Immature natural killer cell (primary cell): ENCODE results near the gene ZFTA. TPM values are rescaled to one million over a fixed set of nuclear protein-coding genes. Genes with fewer than 3 reads are reported as not detected.

Experiments used
- DNase-seq, 3 donors: peaks; one replicate each; pipeline ENCODE4 v3.0.0; 2022; ENCODE audit warnings: mixed read lengths in 1 of 3
- H3K27ac Mint-ChIP-seq, 6 donors: one replicate each; pipeline ENCODE4 v1.8.0; 2020; ENCODE audit warnings: mixed read lengths in 6 of 6, mild to moderate bottlenecking in 5 of 6, inconsistent platforms in 4 of 6, moderate library complexity in 3 of 6
- H3K27me3 Mint-ChIP-seq, 3 donors: one replicate each; pipeline ENCODE4 v1.8.0; 2020 to 2021; ENCODE audit warnings: low read depth in 3 of 3, mild to moderate bottlenecking in 3 of 3, mixed read lengths in 3 of 3, moderate library complexity in 3 of 3, inconsistent platforms in 1 of 3
- H3K36me3 Mint-ChIP-seq, 3 donors: one replicate each; pipeline ENCODE4 v1.8.0; 2020; ENCODE audit warnings: mixed read lengths in 3 of 3, inconsistent platforms in 2 of 3, mild to moderate bottlenecking in 2 of 3
- H3K4me1 Mint-ChIP-seq, 2 donors: one replicate each; pipeline ENCODE4 v1.8.0; 2020; ENCODE audit warnings: inconsistent platforms in 2 of 2, mild to moderate bottlenecking in 2 of 2, mixed read lengths in 2 of 2, moderate library complexity in 1 of 2
- H3K4me3 Mint-ChIP-seq, 5 donors: one replicate each; pipeline ENCODE4 v1.8.0; 2020; ENCODE audit warnings: mild to moderate bottlenecking in 5 of 5, mixed read lengths in 5 of 5, inconsistent platforms in 3 of 5, moderate library complexity in 3 of 5
- H3K9me3 Mint-ChIP-seq, 6 donors: one replicate each; pipeline ENCODE4 v1.8.0; 2020; ENCODE audit warnings: mild to moderate bottlenecking in 6 of 6, mixed read lengths in 6 of 6, inconsistent platforms in 4 of 6, moderate library complexity in 3 of 6
- polyA plus RNA-seq, 3 donors: library from polyadenylated mRNA; unstranded; fragments of 300-500 nt; fragmentation: Illumina TruSeq; gene quantifications; one replicate each; pipeline ENCODE4 v1.2.3, GENCODE V29; 2021

Gene ZFTA
- polyA plus RNA-seq, 3 donors from 2014 or later, result 0.11 to 0.12 TPM; not detected in 1

GRCh38 chr11:63767565-63768236, 874 bp downstream of the ZFTA start:
- H3K27me3 Mint-ChIP-seq, result peaks cover 2 to 9% (median 5%) of the 10 kb centered on the region in 3 donors

GRCh38 chr11:63767267-63767564, 1.4 kb downstream of the ZFTA start:
- Mint-ChIP-seq H3K27me3 (peaks cover 2 to 9% (median 5%) of the 10 kb centered on the region in 3 donors), H3K27ac (peak overlapping the region in 5 of 6 donors; percentile 44 to 93 (median 84)), H3K4me3 (peak overlapping the region; percentile 89 to 99 (median 95)), H3K4me1 (peaks cover 7 to 16% of the 10 kb centered on the region in 2 donors), H3K36me3 (no peaks in the 10 kb centered on the region), H3K9me3 (no peaks in the 10 kb centered on the region)
- no peak for DNase-seq

More at GRCh38 chr11:63767565-63768236, 874 bp downstream of the ZFTA start:
- H3K4me3 Mint-ChIP-seq, result peak overlapping the region; percentile 89 to 99 (median 95)
- no peaks in the 10 kb centered on the region for H3K9me3 Mint-ChIP-seq
- H3K4me1 Mint-ChIP-seq, result peaks cover 7 to 16% of the 10 kb centered on the region in 2 donors
- H3K36me3 Mint-ChIP-seq, result no peaks in the 10 kb centered on the region
- peak overlapping the region; percentile 44 to 93 (median 78) for H3K27ac Mint-ChIP-seq
- DNase-seq, result peak; percentile 31 to 37 (median 35)

GRCh38 chr11:63766531-63767235, 1.9 kb downstream of the ZFTA start:
- H3K27ac Mint-ChIP-seq, result peak overlapping the region in 2 of 6 donors; percentile 7 to 78
- H3K9me3 Mint-ChIP-seq, result no peaks in the 10 kb centered on the region
- DNase-seq, result no peak
- H3K4me3 Mint-ChIP-seq, result peak overlapping the region; percentile 89 to 99 (median 95)
- H3K27me3 Mint-ChIP-seq, result peaks cover 2 to 9% (median 5%) of the 10 kb centered on the region in 3 donors
- H3K4me1 Mint-ChIP-seq, result peaks cover 7 to 16% of the 10 kb centered on the region in 2 donors
- no peaks in the 10 kb centered on the region for H3K36me3 Mint-ChIP-seq

GRCh38 chr11:63765688-63766241, 2.8 kb downstream of the ZFTA start:
- no peak overlapping the region for H3K27ac Mint-ChIP-seq

GRCh38 chr11:63764679-63765647, 3.6 kb downstream of the ZFTA start:
- H3K27me3 Mint-ChIP-seq, result peaks cover 0 to 7% (median 3%) of the 10 kb centered on the region in 3 donors
- no peaks in the 10 kb centered on the region for H3K9me3 Mint-ChIP-seq
- no peak overlapping the region for H3K27ac Mint-ChIP-seq
- no peak for DNase-seq
- no peaks in the 10 kb centered on the region for H3K36me3 Mint-ChIP-seq
- no peak overlapping the region for H3K4me3 Mint-ChIP-seq
- H3K4me1 Mint-ChIP-seq, result peaks cover 5 to 12% of the 10 kb centered on the region in 2 donors

More at GRCh38 chr11:63765688-63766241, 2.8 kb downstream of the ZFTA start:
- H3K27me3 Mint-ChIP-seq, result peaks cover 0 to 7% (median 3%) of the 10 kb centered on the region in 3 donors
- H3K4me1 Mint-ChIP-seq, result peaks cover 7 to 16% of the 10 kb centered on the region in 2 donors
- no peak overlapping the region for H3K4me3 Mint-ChIP-seq
- no peaks in the 10 kb centered on the region for H3K36me3 Mint-ChIP-seq
- DNase-seq, result no peak
- H3K9me3 Mint-ChIP-seq, result no peaks in the 10 kb centered on the region

- Mint-ChIP-seq H3K4me3 (no peak overlapping the region), H3K27me3 (peaks cover 0 to 7% (median 3%) of the 10 kb centered on the region in 3 donors), H3K36me3 (no peaks in the 10 kb centered on the region), H3K9me3 (no peaks in the 10 kb centered on the region), H3K27ac (no peak overlapping the region), H3K4me1 (peaks cover 3 to 9% of the 10 kb centered on the region in 2 donors)
- no peak for DNase-seq
Measured at GRCh38 chr11:63764340-63764678, 4.3 kb downstream of the ZFTA start.

- Mint-ChIP-seq H3K27ac (no peak overlapping the region), H3K4me3 (no peak overlapping the region), H3K4me1 (peaks cover 3 to 9% of the 10 kb centered on the region in 2 donors)
Measured at GRCh38 chr11:63763496-63764339, 4.9 kb downstream of the ZFTA start.

GRCh38 chr11:63762654-63763495, 5.7 kb downstream of the ZFTA start:
- H3K4me1 Mint-ChIP-seq, result peaks cover 3 to 9% of the 10 kb centered on the region in 2 donors
- peaks cover 0 to 6% (median 3%) of the 10 kb centered on the region in 3 donors for H3K27me3 Mint-ChIP-seq
- no peak overlapping the region for H3K27ac Mint-ChIP-seq
- DNase-seq, result no peak
- H3K4me3 Mint-ChIP-seq, result no peak overlapping the region
- peaks cover 0 to 8% (median 0%) of the 10 kb centered on the region in 3 donors for H3K36me3 Mint-ChIP-seq
- no peaks in the 10 kb centered on the region for H3K9me3 Mint-ChIP-seq

More at GRCh38 chr11:63763496-63764339, 4.9 kb downstream of the ZFTA start:
- H3K27me3 Mint-ChIP-seq, result peaks cover 0 to 7% (median 3%) of the 10 kb centered on the region in 3 donors
- H3K36me3 Mint-ChIP-seq, result peaks cover 0 to under 1% (median 0%) of the 10 kb centered on the region in 3 donors
- no peaks in the 10 kb centered on the region for H3K9me3 Mint-ChIP-seq
- DNase-seq, result no peak

- peaks cover 0 to 12% (median under 1%) of the 10 kb centered on the region in 3 donors for H3K36me3 Mint-ChIP-seq
Measured at GRCh38 chr11:63761931-63762653, 6.5 kb downstream of the ZFTA start.

GRCh38 chr11:63761188-63761587, 7.4 kb downstream of the ZFTA start:
- Mint-ChIP-seq H3K27ac (peak overlapping the region in 1 of 6 donors; percentile 39), H3K36me3 (peaks cover 0 to 15% (median 3%) of the 10 kb centered on the region in 3 donors), H3K4me1 (no peaks in the 10 kb centered on the region), H3K27me3 (no peaks in the 10 kb centered on the region), H3K9me3 (no peaks in the 10 kb centered on the region), H3K4me3 (no peak overlapping the region)
- no peak for DNase-seq

More at GRCh38 chr11:63761931-63762653, 6.5 kb downstream of the ZFTA start:
- H3K4me1 Mint-ChIP-seq, result peaks cover 0 to under 1% of the 10 kb centered on the region in 2 donors
- no peaks in the 10 kb centered on the region for H3K27me3 Mint-ChIP-seq
- no peaks in the 10 kb centered on the region for H3K9me3 Mint-ChIP-seq
- no peak for DNase-seq
- no peak overlapping the region for H3K4me3 Mint-ChIP-seq
- no peak overlapping the region for H3K27ac Mint-ChIP-seq

GRCh38 chr11:63760487-63761079, 8.0 kb downstream of the ZFTA start:
- Mint-ChIP-seq H3K9me3 (no peaks in the 10 kb centered on the region), H3K4me3 (no peak overlapping the region), H3K4me1 (no peaks in the 10 kb centered on the region), H3K27me3 (no peaks in the 10 kb centered on the region), H3K27ac (no peak overlapping the region), H3K36me3 (peaks cover 0 to 15% (median 3%) of the 10 kb centered on the region in 3 donors)
- DNase-seq, result no peak
